Lung (tissue), 12 donors: Measurements from ENCODE around the gene LEFTY1. TPM values are rescaled to one million over a fixed set of nuclear protein-coding genes. Genes with fewer than 3 reads are reported as not detected.
A peak's percentile ranks its signal among the peaks of the same experiment; 100 is the strongest.

Experiments used
- ATAC-seq: fragments of 200-7000 bp; cut with Tn5 transposase; one replicate; pipeline ENCODE4 v1.9.1; 2020; ENCODE audit warnings: moderate number of reproducible peaks; ENCODE audit not compliant: insufficient read depth, low FRiP score
- DNase-seq, 3 donors: peaks; one replicate each; pipeline ENCODE4 v3.0.0-alpha.2; 2013 to 2017
- H3K27ac ChIP-seq, 2 donors: one replicate each; pipeline ENCODE4 v1.5.1; 2013; ENCODE audit warnings: mild to moderate bottlenecking in 2 of 2, moderate library complexity in 2 of 2, control low read depth in 1 of 2, inconsistent platforms in 1 of 2, low read depth in 1 of 2, low read length in 1 of 2
- H3K27me3 ChIP-seq, 3 donors: one replicate each; pipeline ENCODE4 v1.5.1; 2013; ENCODE audit warnings: low read length in 2 of 3; ENCODE audit not compliant: control insufficient read depth in 3 of 3, insufficient read depth in 3 of 3
- H3K36me3 ChIP-seq, 4 donors: one replicate each; pipeline ENCODE4 v1.5.1; 2013; ENCODE audit warnings: low read length in 4 of 4, mild to moderate bottlenecking in 1 of 4, moderate library complexity in 1 of 4; ENCODE audit not compliant: control insufficient read depth in 4 of 4, insufficient read depth in 4 of 4
- H3K4me1 ChIP-seq, 5 donors: one replicate each; pipeline ENCODE4 v1.5.1; 2013; ENCODE audit warnings: low read length in 5 of 5, mild to moderate bottlenecking in 2 of 5, moderate library complexity in 1 of 5; ENCODE audit not compliant: control insufficient read depth in 5 of 5, insufficient read depth in 5 of 5
- H3K4me3 ChIP-seq: one replicate; pipeline ENCODE4 v1.5.1; 2013; ENCODE audit warnings: mild to moderate bottlenecking, control low read depth, moderate library complexity
- H3K9ac ChIP-seq, 2 donors: one replicate each; pipeline ENCODE4 v1.5.1; 2013; ENCODE audit warnings: low read length in 2 of 2, control low read depth in 1 of 2; ENCODE audit not compliant: insufficient read depth in 1 of 2
- H3K9me3 ChIP-seq, 4 donors: one replicate each; pipeline ENCODE4 v1.5.1; 2013; ENCODE audit warnings: low read length in 3 of 4, mild to moderate bottlenecking in 1 of 4, moderate library complexity in 1 of 4; ENCODE audit not compliant: control insufficient read depth in 4 of 4, insufficient read depth in 3 of 4
- WGBS, 2 donors: extraction: QIAGEN DNeasy Blood & Tissue Kit; methylation state at CpG; one replicate each; pipeline ENCODE4 v1.1.7; 2013; 5-methylcytosine and 5-hydroxymethylcytosine counted together
- polyA plus RNA-seq, 2 donors: library from polyadenylated mRNA; stranded (reverse); fragments of 200-250 nt; gene quantifications; one replicate each; pipeline ENCODE4 v1.2.1, GENCODE V29; 2013
- total RNA-seq, 2 donors: library from RNA; depleted of rRNA in 1 of 2; stranded (reverse); fragments of >200 nt in 1 of 2; gene quantifications; one replicate each; pipeline ENCODE4 v1.2.1, GENCODE V29; 2014 to 2021
- TF ChIP-seq, protein P1 (sequence below): IDR thresholded peaks from 2 replicates; pipeline ENCODE4 v1.5.1; 2012; ENCODE audit warnings: mild to moderate bottlenecking; ENCODE audit errors: control extremely low read depth, extremely low read depth
- donor health status: control.
- donor health status: control.
- donor health status: Bipolar disorder and iron deficiency.
- donor health status: healthy.
- donor health status: DM: yes; HTN: yes; CAD: no.

LEFTY1 gene
- total and polyA plus RNA-seq, 4 donors = 0.12 to 2.1 (median 0.34) TPM

DNA sequence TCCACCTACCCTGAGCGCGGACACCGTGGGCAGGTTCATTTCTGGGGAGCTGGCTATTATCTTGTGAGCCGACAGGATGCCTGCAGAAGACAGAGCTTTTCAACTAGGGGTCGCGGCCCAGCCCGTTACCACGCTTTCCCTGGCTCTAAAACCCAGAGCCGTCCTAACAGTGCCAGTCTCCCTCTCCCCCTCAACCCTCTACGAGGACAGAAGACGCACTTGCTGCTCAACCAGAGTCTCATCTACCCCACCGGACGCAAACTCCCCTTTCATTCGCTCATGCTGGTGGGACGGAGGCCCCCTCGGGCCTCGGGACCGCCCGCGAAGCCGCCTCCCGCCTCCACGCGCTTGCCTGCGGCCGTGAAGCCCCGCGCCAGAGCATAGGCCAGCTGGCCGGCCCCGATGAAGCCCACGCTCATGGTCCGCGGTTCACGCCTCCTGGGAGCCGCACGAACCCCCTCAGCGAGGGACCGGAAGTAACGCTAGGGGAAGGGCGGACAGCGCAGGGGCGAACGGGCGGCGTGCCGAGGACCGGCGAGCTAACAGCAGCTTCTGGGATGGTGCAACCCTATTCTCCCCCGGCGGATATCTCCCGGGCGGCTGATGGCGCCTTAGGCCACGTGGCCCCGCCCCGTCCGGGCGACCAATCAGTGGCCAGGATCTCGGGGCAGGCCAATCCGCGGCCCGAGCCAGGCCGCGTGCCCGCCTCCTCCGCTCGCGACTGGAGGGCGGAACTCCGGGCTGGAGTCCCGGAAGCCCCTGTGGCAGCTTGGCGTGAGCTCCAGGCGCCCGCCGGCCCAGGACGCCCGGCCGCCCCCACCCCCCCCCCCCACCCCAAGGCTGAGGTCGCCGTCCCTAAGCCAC is 35.0 kb upstream of the LEFTY1 start, which contains the start of gene PYCR2:
TSS of gene PYCR2 (minus strand) at position 559 of the 864 bp plus-strand sequence. CDS start at position 419, 140 bp downstream.
- DNase-seq = peak; percentile 96 to 99 (median 97)
- H3K4me3 ChIP-seq = peak within 1 kb of the TSS; percentile 83
- 0 to 1% methylated on average over 73 to 80 of the region's 80 CpGs for WGBS, 2 donors
- H3K27me3 ChIP-seq = no peaks in the 10 kb centered on the region
- H3K36me3 ChIP-seq = peaks cover 0 to 19% (median 14%) of the 10 kb centered on the region in 4 donors
- peak within 1 kb of the TSS; percentile 92 to 95 for H3K27ac ChIP-seq
- peak; percentile 98 for ATAC-seq
- H3K4me1 ChIP-seq = peaks cover 0 to 31% (median 9%) of the 10 kb centered on the region in 5 donors
- H3K9ac ChIP-seq = peak within 1 kb of the TSS; percentile 53 to 91
- no peaks in the 10 kb centered on the region for H3K9me3 ChIP-seq
- TF ChIP-seq, protein P1, sequence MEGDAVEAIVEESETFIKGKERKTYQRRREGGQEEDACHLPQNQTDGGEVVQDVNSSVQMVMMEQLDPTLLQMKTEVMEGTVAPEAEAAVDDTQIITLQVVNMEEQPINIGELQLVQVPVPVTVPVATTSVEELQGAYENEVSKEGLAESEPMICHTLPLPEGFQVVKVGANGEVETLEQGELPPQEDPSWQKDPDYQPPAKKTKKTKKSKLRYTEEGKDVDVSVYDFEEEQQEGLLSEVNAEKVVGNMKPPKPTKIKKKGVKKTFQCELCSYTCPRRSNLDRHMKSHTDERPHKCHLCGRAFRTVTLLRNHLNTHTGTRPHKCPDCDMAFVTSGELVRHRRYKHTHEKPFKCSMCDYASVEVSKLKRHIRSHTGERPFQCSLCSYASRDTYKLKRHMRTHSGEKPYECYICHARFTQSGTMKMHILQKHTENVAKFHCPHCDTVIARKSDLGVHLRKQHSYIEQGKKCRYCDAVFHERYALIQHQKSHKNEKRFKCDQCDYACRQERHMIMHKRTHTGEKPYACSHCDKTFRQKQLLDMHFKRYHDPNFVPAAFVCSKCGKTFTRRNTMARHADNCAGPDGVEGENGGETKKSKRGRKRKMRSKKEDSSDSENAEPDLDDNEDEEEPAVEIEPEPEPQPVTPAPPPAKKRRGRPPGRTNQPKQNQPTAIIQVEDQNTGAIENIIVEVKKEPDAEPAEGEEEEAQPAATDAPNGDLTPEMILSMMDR = no peak

DNA sequence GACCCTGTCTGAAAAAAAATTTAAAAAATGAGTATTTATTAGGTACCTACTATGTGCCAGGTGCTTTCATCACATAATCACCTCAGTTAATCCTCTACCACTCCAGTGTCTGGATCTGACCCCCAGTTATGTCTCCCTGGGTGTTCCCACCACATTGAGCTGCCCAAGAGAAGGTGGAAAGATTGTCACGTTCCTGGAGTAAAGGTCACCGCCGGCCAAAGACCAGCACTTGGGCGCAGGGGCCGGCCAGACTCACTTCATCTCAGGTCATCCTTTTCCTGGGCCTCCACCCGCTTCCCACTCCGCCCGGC is 34.4 kb upstream of the LEFTY1 start:
- 1 to 3% methylated on average over 8 of the region's 8 CpGs for WGBS, 2 donors
- H3K4me1 ChIP-seq = peaks cover 0 to 31% (median 9%) of the 10 kb centered on the region in 5 donors
- no peaks in the 10 kb centered on the region for H3K9me3 ChIP-seq
- peak overlapping the region; percentile 53 to 91 for H3K9ac ChIP-seq
- peaks cover 0 to 19% (median 14%) of the 10 kb centered on the region in 4 donors for H3K36me3 ChIP-seq
- no peaks in the 10 kb centered on the region for H3K27me3 ChIP-seq
- H3K4me3 ChIP-seq = peak overlapping the region; percentile 83
- peak overlapping the region; percentile 91 to 95 for H3K27ac ChIP-seq
- no peak for DNase-seq
- TF ChIP-seq, protein P1 = no peak
- ATAC-seq = no peak

DNA sequence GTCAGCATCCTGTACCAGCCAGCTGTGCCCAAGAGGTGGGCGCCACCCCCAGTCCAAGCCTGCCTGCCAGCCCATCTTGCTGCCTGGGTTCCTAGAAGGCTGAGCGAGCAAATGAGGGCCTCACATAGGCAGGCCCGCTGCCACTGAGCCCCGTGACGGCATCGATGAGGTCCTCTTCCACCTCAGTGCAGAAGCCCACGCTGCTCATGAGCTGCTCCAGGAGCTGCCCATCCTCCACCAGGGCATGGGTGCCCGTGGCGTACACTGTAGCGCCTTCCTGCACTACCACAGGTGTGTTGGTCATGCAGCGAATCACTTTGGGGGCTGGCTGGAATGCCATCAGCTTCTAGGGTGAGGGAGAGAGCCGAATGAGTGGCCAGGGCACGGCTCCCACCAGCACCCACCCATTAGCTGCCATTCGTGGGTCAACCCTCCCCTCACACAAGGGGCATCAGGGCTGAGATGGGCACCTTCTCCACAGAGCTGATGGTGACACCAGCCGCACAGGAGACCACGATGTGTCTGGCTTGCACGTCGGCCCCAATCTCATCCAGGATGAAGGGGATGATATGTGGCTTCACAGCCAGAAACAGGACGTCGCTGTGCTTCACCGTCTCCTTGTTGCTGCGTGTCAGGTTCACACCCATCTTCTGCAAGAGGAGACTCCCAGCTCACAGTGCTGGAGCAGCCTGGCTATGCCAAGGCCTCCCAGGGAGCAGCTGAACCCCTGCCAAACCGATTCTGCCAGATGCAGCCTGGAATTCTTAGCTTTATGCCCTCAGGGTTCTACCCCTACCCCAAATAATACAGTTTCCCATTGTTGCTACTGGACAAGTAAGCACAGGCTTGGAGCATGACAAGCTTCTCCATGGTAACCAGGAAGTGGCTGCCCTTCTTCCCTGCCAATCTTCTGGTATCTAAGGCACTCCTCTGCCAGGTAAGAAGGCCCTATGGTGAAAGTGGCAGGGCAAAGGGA is 33.1 kb upstream of the LEFTY1 start:
- peaks cover 0 to 31% (median 9%) of the 10 kb centered on the region in 5 donors for H3K4me1 ChIP-seq
- H3K9ac ChIP-seq = peak overlapping the region in 1 of 2 donors; percentile 0
- peaks cover 0 to 25% (median 15%) of the 10 kb centered on the region in 4 donors for H3K36me3 ChIP-seq
- no peak overlapping the region for H3K27ac ChIP-seq
- H3K4me3 ChIP-seq = no peak overlapping the region
- H3K27me3 ChIP-seq = no peaks in the 10 kb centered on the region
- ATAC-seq = no peak
- TF ChIP-seq, protein P1 = no peak
- no peak for DNase-seq
- 94% methylated on average over 23 of the region's 23 CpGs for WGBS, 2 donors
- H3K9me3 ChIP-seq = no peaks in the 10 kb centered on the region
